GM23338 (cell line): ENCODE results near the gene DAPK1. TPM values are rescaled to one million over a fixed set of nuclear protein-coding genes. Genes with fewer than 3 reads are reported as not detected.

ENCODE experiments used
- ATAC-seq: fragments of 200-7000 bp; cut with Tn5 transposase; 3 replicates; pipeline ENCODE4 v1.9.1; 2020
- DNase-seq: peaks from one replicate; pipeline ENCODE4 v3.0.0-alpha.2; 2015; ENCODE audit warnings: low spot score
- H2AFZ ChIP-seq: fragments of 200-600 bp; sonication (generic); 2 replicates; pipeline ENCODE4 v1.8.0; 2016; ENCODE audit warnings: antibody characterized with exemption, mild to moderate bottlenecking, moderate library complexity
- H3F3A ChIP-seq: fragments of 200-600 bp; sonication (generic); replicated peaks from 2 replicates; pipeline ENCODE4 v1.8.0; 2017; ENCODE audit warnings: antibody characterized with exemption, mixed run types, low read depth
- H3K27ac ChIP-seq: fragments of 200-600 bp; sonication (generic); 2 replicates; pipeline ENCODE4 v1.6.1; 2016; ENCODE audit warnings: low read depth
- H3K27me3 ChIP-seq: fragments of 200-600 bp; sonication (generic); 2 replicates; pipeline ENCODE4 v1.8.0; 2016; ENCODE audit warnings: mild to moderate bottlenecking, mixed run types, moderate library complexity; ENCODE audit not compliant: insufficient read depth
- H3K36me3 ChIP-seq: fragments of 200-600 bp; sonication (generic); 2 replicates; pipeline ENCODE4 v1.8.0; 2016; ENCODE audit warnings: mild to moderate bottlenecking; ENCODE audit not compliant: insufficient read depth
- H3K4me1 ChIP-seq: fragments of 200-600 bp; sonication (generic); 2 replicates; pipeline ENCODE4 v1.8.0; 2016; ENCODE audit warnings: mild to moderate bottlenecking, moderate library complexity; ENCODE audit not compliant: insufficient read depth
- H3K4me2 ChIP-seq: fragments of 200-600 bp; sonication (generic); 2 replicates; pipeline ENCODE4 v1.7.1; 2017; ENCODE audit warnings: mixed run types
- H3K4me3 ChIP-seq: fragments of 200-600 bp; sonication (generic); 2 replicates; pipeline ENCODE4 v1.6.1; 2016; ENCODE audit warnings: mixed run types
- H3K79me2 ChIP-seq: fragments of 200-600 bp; sonication (generic); replicated peaks from 2 replicates; pipeline ENCODE4 v1.8.0; 2017; ENCODE audit warnings: mild to moderate bottlenecking; ENCODE audit not compliant: insufficient read depth
- H3K9me2 ChIP-seq: fragments of 200-600 bp; sonication (generic); 2 replicates; pipeline ENCODE4 v1.8.0; 2017; ENCODE audit not compliant: insufficient read depth
- H4K20me1 ChIP-seq: fragments of 200-600 bp; sonication (generic); replicated peaks from 2 replicates; pipeline ENCODE4 v1.8.0; 2017; ENCODE audit warnings: mild to moderate bottlenecking; ENCODE audit not compliant: insufficient read depth
- H3K27ac Mint-ChIP-seq: 2 replicates; pipeline ENCODE4 v1.8.0; 2020; ENCODE audit warnings: inconsistent platforms, mild to moderate bottlenecking, moderate library complexity, mixed read lengths
- H3K27me3 Mint-ChIP-seq: 3 replicates; pipeline ENCODE4 v1.8.0; 2022; ENCODE audit warnings: low read depth, mild to moderate bottlenecking, moderate library complexity, mixed read lengths, inconsistent platforms; ENCODE audit not compliant: insufficient read depth, poor library complexity
- H3K36me3 Mint-ChIP-seq: 3 replicates; pipeline ENCODE4 v1.8.0; 2021; ENCODE audit warnings: low read depth, mild to moderate bottlenecking, inconsistent platforms, moderate library complexity, mixed read lengths
- H3K4me1 Mint-ChIP-seq: 3 replicates; pipeline ENCODE4 v1.8.0; 2020; ENCODE audit warnings: mild to moderate bottlenecking, inconsistent platforms, mixed read lengths
- H3K4me3 Mint-ChIP-seq: 3 replicates; pipeline ENCODE4 v1.8.0; 2021; ENCODE audit warnings: moderate library complexity, mild to moderate bottlenecking, inconsistent platforms, mixed read lengths
- H3K9me3 Mint-ChIP-seq: 3 replicates; pipeline ENCODE4 v1.8.0; 2020; ENCODE audit warnings: moderate library complexity, mild to moderate bottlenecking, inconsistent platforms, mixed read lengths
- CREB1 ChIP-seq: fragments of 250-450 bp; sonication (Bioruptor Pico); IDR thresholded peaks from 2 replicates; pipeline ENCODE4 v1.5.0; 2020; ENCODE audit warnings: low read depth, mild to moderate bottlenecking, moderate library complexity
- CTCF ChIP-seq, 2 experiments: fragments of 200-600 bp in 1 of 2; sonication (generic) in 1 of 2; conservative IDR thresholded peaks; 2 replicates each; pipeline versions ENCODE4 v1.5.1 to v1.6.1; 2016 to 2017; ENCODE audit warnings: antibody characterized with exemption in 2 of 2, low read depth in 2 of 2, mild to moderate bottlenecking in 2 of 2, moderate library complexity in 1 of 2
- ETS1 ChIP-seq: IDR thresholded peaks from 2 replicates; pipeline ENCODE4 v1.6.1; 2016; ENCODE audit warnings: antibody characterized with exemption
- EZH2 ChIP-seq: fragments of 200-600 bp; sonication (generic); IDR thresholded peaks from one replicate; pipeline ENCODE4 v1.8.0; 2017; ENCODE audit warnings: antibody characterized with exemption, mild to moderate bottlenecking, low read depth; ENCODE audit not compliant: unreplicated experiment
- EZH2phosphoT487 ChIP-seq: fragments of 200-600 bp; sonication (generic); IDR thresholded peaks from one replicate; pipeline ENCODE4 v1.8.1; 2018; ENCODE audit warnings: antibody characterized with exemption; ENCODE audit not compliant: unreplicated experiment
- JUNB ChIP-seq: IDR thresholded peaks from one replicate; pipeline ENCODE4 v1.6.1; 2016; ENCODE audit warnings: antibody characterized with exemption; ENCODE audit not compliant: unreplicated experiment
- NANOG ChIP-seq: IDR thresholded peaks from 2 replicates; pipeline ENCODE4 v1.6.1; 2016; ENCODE audit warnings: antibody characterized with exemption, borderline replicate concordance
- POLR2AphosphoS5 ChIP-seq: IDR thresholded peaks from 2 replicates; pipeline ENCODE4 v1.6.1; 2016; ENCODE audit warnings: antibody characterized with exemption, low read depth
- REST ChIP-seq: IDR thresholded peaks from one replicate; pipeline ENCODE4 v1.6.1; 2018; ENCODE audit warnings: antibody characterized with exemption; ENCODE audit not compliant: unreplicated experiment
- STAT1 ChIP-seq: IDR thresholded peaks from one replicate; pipeline ENCODE4 v1.6.1; 2016; ENCODE audit warnings: antibody characterized with exemption; ENCODE audit not compliant: unreplicated experiment
- ZNF114 ChIP-seq: fragments of 250-450 bp; sonication (Bioruptor Pico); IDR thresholded peaks from 2 replicates; pipeline ENCODE4 v1.5.0; 2020; ENCODE audit warnings: mild to moderate bottlenecking, moderate library complexity
- ZNF331 ChIP-seq: fragments of 250-450 bp; sonication (Bioruptor Pico); IDR thresholded peaks from 2 replicates; pipeline ENCODE4 v1.5.0; 2020; ENCODE audit warnings: low read depth, mild to moderate bottlenecking, moderate library complexity
- ZNF462 ChIP-seq: fragments of 250-450 bp; sonication (Bioruptor Pico); IDR thresholded peaks from 2 replicates; pipeline ENCODE4 v1.5.0; 2020; ENCODE audit warnings: mild to moderate bottlenecking, moderate library complexity
- polyA plus RNA-seq: library from polyadenylated mRNA; unstranded; fragments of >200 nt; fragmentation: Nextera tagmentation; extraction: Ambion mirVana; gene quantifications from 2 replicates; pipeline ENCODE4 v1.2.1, GENCODE V29; 2016
- total RNA-seq: library from RNA; depleted of rRNA; stranded (reverse); fragments of >200 nt; shearing (Covaris generic); gene quantifications from 2 replicates; pipeline ENCODE4 v1.2.3, GENCODE V29; 2014

The DAPK1 gene
- total and polyA plus RNA-seq, 2 experiments from 2014 or later = 37.0 to 134 TPM

- Histone ChIP-seq H3F3A (no peaks in the 10 kb centered on the region), H3K36me3 (peaks cover 42% of the 10 kb centered on the region), H3K79me2 (peaks cover 32% of the 10 kb centered on the region), H3K4me1 (no peaks in the 10 kb centered on the region), H4K20me1 (peaks cover 6% of the 10 kb centered on the region; the same call in 1 of the 2 replicates), H3K27me3 (no peaks in the 10 kb centered on the region), H3K27ac (no peak overlapping the region), H2AFZ (no peak overlapping the region), H3K4me3 (no peak overlapping the region), H3K9me2 (no peaks in the 10 kb centered on the region), H3K4me2 (no peak overlapping the region)
- Mint-ChIP-seq H3K27ac (no peak overlapping the region), H3K9me3 (no peaks in the 10 kb centered on the region), H3K27me3 (no peaks in the 10 kb centered on the region), H3K4me1 (no peaks in the 10 kb centered on the region), H3K4me3 (no peak overlapping the region), H3K36me3 (peaks cover 73% of the 10 kb centered on the region)
- TF ChIP-seq JUNB (no peak), ZNF114 (CRISPR knock-in tag) (no peak), POLR2AphosphoS5 (no peak), ZNF331 (CRISPR knock-in tag) (no peak), ETS1 (no peak), EZH2 (no peak), ZNF462 (CRISPR knock-in tag) (no peak), STAT1 (no peak), NANOG (no peak), EZH2phosphoT487 (no peak), REST (no peak), CTCF (conservative IDR thresholded peaks at IDR 0.05; ENCODE audit: low read depth in 2 of 2) (no peak), CREB1 (CRISPR knock-in tag) (no peak)
- ATAC-seq (no peak), DNase-seq (no peak)
Observed at GRCh38 chr9:87695523-87695922, 197.9 kb downstream of the DAPK1 start.
